Fibroblast of mammary gland (primary cell): ENCODE measurements around the gene BOLA2B.

Experiments
- DNase-seq: peaks from one replicate; pipeline ENCODE4 v3.0.0-alpha.2; 2010; ENCODE audit warnings: low read depth
- H3K4me3 ChIP-seq: 2 replicates; pipeline ENCODE4 v1.5.1; 2011; ENCODE audit warnings: low read depth, mild to moderate bottlenecking, low read length, moderate library complexity; ENCODE audit not compliant: control insufficient read depth
- TF ChIP-seq, protein P1 (sequence below): conservative IDR thresholded peaks from 2 replicates; pipeline ENCODE4 v1.5.1; 2011; ENCODE audit warnings: low read depth, low read length, inconsistent platforms; ENCODE audit not compliant: control insufficient read depth, insufficient read depth

Gene BOLA2B

DNA sequence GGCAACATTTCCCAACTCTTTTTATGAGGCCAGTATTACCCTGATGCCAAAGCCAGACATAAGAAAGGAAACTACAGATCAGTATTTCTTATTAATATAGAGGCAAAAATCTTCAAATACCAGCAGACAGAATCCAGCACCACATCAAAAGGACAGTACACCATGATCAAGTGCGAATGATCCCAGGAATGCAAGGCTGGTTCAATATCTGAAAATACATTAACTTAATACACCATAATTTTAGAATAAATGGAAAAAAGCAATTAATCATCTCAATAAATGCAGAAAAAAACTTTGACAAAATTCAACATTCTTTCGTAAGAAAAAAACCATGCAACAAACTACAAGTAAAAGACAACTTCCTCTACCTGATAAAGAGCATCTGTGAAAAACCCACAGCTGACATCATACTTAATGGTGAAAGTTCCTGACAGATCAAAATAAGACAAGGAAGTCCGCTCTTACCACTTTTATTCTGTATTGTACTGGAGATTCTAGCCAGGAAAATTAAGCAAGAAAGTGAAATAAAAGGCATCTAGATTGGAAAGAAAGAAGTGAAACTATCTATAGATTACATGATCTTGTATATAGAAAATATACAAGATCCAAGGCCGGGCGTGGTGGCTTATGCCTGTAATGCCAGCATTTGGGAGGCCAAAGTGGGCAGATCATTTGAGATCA, 44.1 kb downstream of the BOLA2B start:
- no peak for DNase-seq
- H3K4me3 ChIP-seq, result no peak overlapping the region
- TF ChIP-seq, protein P1, sequence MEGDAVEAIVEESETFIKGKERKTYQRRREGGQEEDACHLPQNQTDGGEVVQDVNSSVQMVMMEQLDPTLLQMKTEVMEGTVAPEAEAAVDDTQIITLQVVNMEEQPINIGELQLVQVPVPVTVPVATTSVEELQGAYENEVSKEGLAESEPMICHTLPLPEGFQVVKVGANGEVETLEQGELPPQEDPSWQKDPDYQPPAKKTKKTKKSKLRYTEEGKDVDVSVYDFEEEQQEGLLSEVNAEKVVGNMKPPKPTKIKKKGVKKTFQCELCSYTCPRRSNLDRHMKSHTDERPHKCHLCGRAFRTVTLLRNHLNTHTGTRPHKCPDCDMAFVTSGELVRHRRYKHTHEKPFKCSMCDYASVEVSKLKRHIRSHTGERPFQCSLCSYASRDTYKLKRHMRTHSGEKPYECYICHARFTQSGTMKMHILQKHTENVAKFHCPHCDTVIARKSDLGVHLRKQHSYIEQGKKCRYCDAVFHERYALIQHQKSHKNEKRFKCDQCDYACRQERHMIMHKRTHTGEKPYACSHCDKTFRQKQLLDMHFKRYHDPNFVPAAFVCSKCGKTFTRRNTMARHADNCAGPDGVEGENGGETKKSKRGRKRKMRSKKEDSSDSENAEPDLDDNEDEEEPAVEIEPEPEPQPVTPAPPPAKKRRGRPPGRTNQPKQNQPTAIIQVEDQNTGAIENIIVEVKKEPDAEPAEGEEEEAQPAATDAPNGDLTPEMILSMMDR, result no peak

DNA sequence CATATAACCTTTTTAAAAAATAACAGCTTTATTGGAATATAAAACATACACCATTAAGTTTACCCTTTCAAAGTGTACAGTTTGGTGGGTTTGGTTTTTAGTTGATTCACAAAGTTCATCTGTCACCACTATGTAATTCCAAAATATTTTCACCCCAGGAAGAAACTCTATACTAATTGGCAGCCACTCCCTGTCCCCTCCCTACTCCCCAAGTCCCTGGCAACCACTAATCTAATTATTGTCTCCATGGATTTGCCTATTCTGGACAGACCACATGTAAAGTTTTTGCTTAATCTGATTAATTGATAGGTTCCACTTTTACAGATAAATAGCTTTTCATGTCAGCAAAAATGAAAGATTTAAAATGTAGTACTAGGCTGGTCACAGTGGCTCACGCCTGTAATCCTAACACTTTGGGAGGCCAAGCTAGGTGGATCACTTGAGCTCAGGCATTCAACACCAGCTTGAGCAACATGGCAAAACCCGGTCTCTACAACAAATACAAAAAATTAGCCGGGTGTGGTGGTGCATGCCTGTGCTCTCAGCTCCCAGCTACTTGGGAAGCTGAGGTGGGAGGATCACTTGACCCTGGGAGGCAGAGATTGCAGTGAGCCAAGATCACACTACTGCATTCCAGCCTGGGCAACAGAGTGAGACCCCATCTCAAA, 45.5 kb downstream of the BOLA2B start:
- H3K4me3 ChIP-seq, result no peak overlapping the region
- no peak for DNase-seq
- TF ChIP-seq, protein P1, result no peak

GRCh38 chr16:30145657-30146056, 47.8 kb downstream of the BOLA2B start:
- DNase-seq, result no peak
- H3K4me3 ChIP-seq, result no peak overlapping the region
- TF ChIP-seq, protein P1, result no peak

GRCh38 chr16:30144917-30145316, 48.5 kb downstream of the BOLA2B start:
- H3K4me3 ChIP-seq, result no peak overlapping the region
- TF ChIP-seq, protein P1, result no peak
- DNase-seq, result no peak

- no peak for DNase-seq
- TF ChIP-seq, protein P1, result no peak
- H3K4me3 ChIP-seq, result no peak overlapping the region
Observed at GRCh38 chr16:30144017-30144416, 49.4 kb downstream of the BOLA2B start.

GRCh38 chr16:30143347-30143702, 50.1 kb downstream of the BOLA2B start:
- H3K4me3 ChIP-seq, result no peak overlapping the region
- no peak for DNase-seq
- TF ChIP-seq, protein P1, result no peak
